Measurements from ENCODE around the gene SWT1.

Gene SWT1

DNA sequence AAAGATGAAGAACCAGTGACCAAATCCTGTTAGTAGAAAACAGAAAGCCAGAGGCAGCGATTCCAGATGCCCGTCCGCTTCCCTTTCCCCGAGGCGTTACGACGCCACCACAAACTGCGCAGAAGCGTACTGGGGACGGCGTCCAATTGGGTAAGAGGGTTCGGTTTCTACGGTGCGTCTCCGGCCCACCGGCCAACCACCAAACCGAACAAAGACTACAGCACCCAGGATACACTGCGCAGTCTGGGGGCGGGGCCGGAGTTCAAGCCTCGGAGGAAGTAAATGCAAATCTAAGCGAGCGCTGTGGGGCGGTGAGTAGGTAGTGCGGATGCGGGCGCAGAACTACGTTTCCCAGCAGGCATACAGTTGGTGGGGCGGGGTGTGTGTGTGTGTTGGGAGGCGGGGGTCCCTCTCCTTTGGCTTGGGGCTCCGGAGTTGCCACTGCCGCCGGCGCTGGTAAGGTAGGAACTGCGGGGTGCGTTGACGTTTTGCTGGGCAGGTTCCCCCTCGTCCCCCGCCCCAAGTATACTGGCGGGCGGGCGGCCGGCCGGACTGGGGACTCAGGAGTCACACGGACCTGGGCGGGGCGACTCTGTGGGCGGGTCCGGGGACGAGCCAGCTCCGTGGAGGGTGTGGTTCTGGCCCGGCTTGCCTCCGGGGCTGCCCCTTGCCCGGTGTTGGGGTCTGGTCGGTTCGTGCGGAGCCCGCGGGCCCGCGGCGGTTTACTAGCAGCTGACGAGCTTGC, at the start of gene SWT1, which contains the start of gene TRMT1L:
Gene SWT1, plus strand, starts transcription at position 314 of the 745 bp plus-strand sequence. CDS start 3,675 bp downstream, outside the sequence.
Gene TRMT1L, minus strand, starts transcription at position 100 of the 745 bp plus-strand sequence. CDS start 241 bp downstream, outside the sequence.
- DNase-seq = peak; percentile 98

GRCh38 chr1:185108321-185108720, 48.6 kb upstream of the SWT1 start:
- no peak for DNase-seq

DNA sequence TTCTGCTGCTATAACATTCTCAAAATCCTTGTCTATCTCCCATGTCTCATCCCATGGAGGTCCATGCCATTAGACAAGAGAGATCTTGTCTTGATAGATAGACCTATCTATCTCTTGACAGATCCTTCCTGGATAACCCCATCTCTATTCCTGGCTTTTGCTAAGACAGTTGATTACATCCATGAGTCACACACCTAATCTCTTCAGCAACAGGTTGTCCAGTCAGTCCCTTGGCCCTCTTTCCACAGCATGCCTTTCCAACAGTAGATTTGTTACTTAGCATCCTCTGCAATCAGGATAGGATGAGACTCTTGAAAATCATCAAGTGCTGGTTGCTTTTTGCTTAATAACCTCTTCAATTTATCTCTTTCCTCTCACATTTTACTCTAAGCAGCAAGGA, 46.8 kb upstream of the SWT1 start:
- DNase-seq = no peak

DNA sequence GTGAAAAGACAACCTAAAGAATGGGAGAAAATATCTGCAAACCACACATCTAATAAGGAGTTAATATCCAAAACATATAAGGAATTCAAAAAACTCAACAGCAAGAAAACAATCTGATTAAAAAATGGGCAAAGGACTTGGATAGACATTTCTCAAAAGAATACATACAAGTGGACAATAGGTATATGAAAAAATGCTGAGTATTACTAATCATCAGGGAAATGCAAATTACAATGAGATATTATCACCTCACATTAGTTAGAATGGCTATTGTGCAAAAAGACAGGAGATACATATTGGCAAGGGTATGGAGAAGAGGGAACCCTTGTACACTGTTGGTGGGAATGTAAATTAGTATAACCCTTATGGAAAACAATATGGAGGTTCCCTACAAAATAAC, 45.1 kb upstream of the SWT1 start:
- DNase-seq = no peak

DNA sequence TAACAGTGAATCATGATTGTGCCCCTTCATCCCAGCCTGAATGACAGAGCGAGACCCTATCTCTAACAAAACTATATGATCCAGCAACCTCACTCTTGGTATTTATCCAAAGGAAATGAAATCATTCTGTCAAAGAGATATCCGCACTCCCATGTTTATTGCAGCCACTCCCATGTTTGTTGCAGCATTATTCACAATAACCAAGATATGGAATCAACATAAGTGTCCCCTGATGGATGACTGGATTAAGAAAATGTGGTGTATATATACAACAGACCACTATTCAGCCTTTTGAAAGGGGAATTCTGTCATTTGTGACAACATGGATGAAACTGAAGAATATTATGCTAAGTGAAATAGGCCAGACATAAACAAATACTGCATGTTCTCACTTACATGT, 44.6 kb upstream of the SWT1 start:
- DNase-seq = no peak

- no peak for DNase-seq
Observed at GRCh38 chr1:185129708-185130107, 27.3 kb upstream of the SWT1 start.

DNA sequence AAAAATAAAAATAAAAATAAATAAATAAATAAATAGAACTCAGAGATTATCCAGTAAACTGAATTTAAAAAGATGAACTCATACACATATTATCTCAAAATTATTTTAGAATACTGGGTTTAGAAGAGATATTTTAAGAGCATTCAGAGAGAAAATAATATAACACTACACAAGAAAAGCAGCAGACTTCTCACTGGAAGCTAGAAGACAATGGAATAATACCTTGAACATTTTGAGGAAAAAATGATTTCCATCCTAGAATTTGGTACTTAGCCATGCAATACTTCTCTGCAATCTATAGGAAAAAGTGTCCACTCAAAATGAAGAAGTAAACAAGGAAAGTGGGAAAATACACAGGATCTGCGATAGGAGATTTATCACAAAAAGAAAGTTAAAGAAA, 24.4 kb upstream of the SWT1 start:
- no peak for DNase-seq

- no peak for DNase-seq
Observed at GRCh38 chr1:185137896-185138545, 18.9 kb upstream of the SWT1 start.

DNA sequence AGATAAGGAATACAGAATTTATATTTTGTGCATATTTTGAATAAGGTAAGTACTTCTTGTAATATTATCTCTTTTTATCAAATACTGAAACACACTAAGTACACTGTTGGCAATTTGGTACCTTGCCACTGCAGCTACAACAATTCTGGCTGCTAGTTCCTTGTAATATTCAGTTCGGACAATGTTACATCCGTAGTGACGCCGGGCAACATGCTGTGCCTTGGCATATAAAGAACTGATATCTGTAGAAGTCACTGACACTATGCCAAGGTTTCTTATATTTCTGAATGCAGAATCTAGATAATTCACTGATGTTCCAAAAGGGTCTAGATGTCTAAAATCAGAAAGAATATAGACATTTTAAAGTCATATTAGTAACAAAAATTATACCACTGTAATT, 17.7 kb upstream of the SWT1 start:
- DNase-seq = no peak

DNA sequence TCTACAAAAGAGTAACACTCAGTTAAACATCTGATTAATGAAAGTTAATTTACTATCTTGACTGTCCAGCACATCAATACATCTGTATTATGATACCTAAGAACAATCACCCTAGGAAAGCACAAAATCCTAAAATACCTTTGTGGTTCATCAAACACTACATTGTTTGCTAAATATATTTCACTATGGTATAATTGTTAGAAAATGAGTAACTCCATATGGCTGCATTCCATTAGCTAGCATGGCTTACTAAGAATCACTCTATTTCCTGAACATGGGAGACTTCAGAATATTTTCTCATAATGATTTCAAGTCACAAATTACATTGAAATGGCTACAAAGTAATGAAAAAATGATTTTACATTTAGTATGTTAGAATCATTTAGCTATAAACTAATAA, 12.7 kb upstream of the SWT1 start:
- DNase-seq = no peak

GRCh38 chr1:185151215-185151614, 5.8 kb upstream of the SWT1 start:
- no peak for DNase-seq

GRCh38 chr1:185152187-185152767, 4.7 kb upstream of the SWT1 start:
- DNase-seq = no peak

DNA sequence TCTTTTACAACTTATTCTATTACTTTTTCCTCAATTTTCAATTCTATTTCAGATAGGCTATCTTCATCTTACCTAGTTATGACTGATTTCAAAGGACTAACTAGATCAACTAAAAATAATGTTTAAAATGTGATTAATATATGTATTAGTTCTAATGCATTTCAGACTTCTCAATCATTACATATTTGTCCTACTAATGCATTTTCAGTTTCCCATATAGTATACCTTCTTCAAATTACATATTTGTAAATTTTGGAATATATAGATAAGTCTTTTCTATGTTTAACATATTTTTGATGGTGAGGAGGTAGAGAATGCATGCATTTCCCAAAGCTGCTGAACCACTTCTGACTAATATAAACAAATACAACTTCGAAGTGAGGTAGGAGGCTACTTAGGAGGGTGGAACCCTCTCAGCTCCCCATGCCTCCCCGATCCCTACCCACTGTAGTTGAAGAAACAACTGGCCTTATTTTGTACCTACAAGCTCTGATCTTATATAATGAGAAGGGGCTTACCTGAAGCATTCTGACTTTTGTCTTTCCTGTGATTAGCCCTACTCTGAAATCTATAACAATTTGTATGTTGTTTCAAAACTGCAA, 2.0 kb upstream of the SWT1 start:
- DNase-seq = no peak

GRCh38 chr1:185155600-185156287, 1.2 kb upstream of the SWT1 start:
- no peak for DNase-seq

GRCh38 chr1:185156288-185156853, 596 bp upstream of the SWT1 start:
- no peak for DNase-seq

DNA sequence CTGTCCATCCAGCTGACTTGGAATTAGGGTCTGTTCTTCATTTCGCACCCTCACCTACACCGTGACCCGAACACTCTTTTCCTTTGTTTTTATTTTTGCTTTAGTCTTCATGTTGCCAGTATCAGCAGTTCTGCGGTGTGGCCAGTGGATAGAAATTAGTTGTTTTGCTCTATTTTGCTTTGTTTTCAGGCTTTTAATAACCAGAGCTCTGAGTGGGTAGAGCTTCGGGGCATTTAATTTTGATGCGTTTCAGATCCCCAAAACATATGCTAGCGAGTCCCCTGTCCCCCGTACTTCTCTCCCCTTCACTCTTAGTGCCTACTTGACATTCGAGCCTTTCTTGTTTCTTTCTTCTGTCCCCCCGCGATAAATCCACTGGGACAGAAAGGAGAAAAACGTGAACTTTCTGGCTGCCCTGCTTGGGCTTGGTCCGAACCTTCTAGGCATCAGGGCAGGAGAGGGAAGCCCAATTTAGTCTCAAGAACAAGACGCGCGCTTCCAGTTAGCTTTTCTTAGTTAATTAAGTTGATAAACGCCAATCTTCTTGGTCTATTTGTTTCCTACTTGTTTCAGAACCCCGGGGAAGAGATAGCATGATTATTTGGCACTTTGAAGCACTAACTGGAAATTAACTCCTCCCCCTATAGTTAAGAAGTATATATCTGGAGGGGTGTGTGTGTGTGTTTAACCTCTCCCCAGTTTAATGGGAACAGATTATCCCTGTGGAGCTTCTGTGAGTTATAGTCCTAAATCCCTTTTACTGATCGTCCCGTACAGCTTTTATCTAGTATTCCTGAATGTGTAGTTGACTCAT, 839 bp downstream of the SWT1 start:
- DNase-seq = no peak

DNA sequence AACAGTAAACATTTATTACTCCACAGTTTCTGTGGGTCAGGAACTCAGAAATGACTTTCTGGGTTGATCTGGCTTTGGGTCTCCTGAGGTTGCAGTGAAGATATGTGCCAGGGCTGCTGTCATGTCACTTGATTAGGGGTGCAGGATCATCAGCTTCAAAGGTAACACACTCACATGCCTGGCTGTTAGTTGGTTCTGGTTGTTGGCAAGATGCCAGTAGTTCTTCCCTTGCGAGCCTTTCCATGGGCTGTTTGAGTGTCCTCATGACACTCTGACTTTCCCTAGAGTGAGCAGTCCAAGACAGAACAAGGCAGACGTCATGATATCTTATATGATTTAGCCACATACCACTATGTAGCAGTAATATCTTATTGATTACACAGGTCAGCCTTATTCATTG, 1.8 kb downstream of the SWT1 start:
- DNase-seq = no peak

GRCh38 chr1:185159966-185160365, 3.0 kb downstream of the SWT1 start:
- DNase-seq = no peak

DNA sequence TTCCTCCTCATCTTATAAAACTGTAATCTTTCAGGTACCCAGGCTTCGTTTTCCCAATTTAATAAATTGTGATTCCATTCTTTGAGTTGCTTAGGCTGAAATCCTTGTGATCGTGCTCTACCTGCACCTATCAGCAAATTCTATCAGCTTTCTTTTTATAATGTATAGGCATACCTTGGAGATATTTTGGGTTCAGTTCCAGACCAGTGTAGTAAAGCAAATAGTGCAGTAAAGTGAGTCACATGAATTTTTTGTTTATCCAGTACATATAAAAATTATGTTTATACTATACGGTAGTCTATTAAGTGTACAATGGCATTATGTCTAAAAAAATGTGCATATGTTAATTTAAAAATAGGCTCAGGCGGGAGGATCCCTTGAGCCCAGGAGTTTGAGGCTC, 5.5 kb downstream of the SWT1 start:
- DNase-seq = no peak

- no peak for DNase-seq
Observed at GRCh38 chr1:185166106-185166505, 9.1 kb downstream of the SWT1 start.

DNA sequence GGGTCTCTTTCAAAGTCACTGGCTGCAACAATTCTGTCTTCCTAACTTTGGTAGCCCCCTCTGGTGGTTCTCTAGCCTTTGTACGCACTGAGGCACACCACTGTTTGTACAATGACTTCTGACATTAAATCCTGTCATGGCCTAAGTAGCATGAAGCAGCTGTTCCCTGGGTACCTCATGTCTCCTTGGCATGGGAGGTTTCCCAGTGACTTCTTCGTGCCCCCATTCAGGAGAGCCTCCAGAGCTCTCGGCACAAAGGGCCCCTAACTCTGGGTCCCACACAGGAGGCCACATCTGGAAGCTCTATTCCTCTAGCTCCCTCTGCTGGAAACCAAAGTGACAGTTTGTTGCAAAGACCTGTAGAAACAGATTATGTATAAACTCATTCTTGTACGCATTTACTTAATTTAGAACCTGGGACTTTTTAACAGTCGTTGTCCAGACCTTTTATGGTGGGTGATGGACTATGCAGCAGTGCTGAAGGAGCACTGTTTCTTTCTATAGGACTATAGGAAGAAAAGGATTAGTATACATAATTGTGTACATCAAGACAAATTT, 13.4 kb downstream of the SWT1 start:
- peak; percentile 55 for DNase-seq

GRCh38 chr1:185193756-185194155, 36.8 kb downstream of the SWT1 start:
- DNase-seq = no peak
